Sigmoid colon (tissue), 7 donors: ENCODE measurements around the gene ZNF223. TPM values are rescaled to one million over a fixed set of nuclear protein-coding genes. Genes with fewer than 3 reads are reported as not detected.

Experiments
- DNase-seq: peaks from one replicate; pipeline ENCODE4 v3.0.0-alpha.2; 2019
- H3K27ac ChIP-seq, 4 donors: fragments of 200-600 bp; sonication (generic); one replicate each; pipeline ENCODE4 v1.5.1; 2016 to 2019; ENCODE audit warnings: mild to moderate bottlenecking in 1 of 4
- H3K27me3 ChIP-seq, 3 donors: fragments of 200-600 bp; sonication (generic); one replicate each; pipeline ENCODE4 v1.5.1; 2019; ENCODE audit warnings: mild to moderate bottlenecking in 1 of 3
- H3K36me3 ChIP-seq, 4 donors: fragments of 200-600 bp; sonication (generic); one replicate each; pipeline ENCODE4 v1.5.1; 2016 to 2019
- H3K4me1 ChIP-seq, 4 donors: fragments of 200-600 bp; sonication (generic); one replicate each; pipeline ENCODE4 v1.5.1; 2017 to 2019
- H3K4me3 ChIP-seq, 4 donors: fragments of 200-600 bp; sonication (generic); one replicate each; pipeline ENCODE4 v1.5.1; 2017 to 2019; ENCODE audit warnings: mild to moderate bottlenecking in 2 of 4, moderate library complexity in 1 of 4
- H3K9me3 ChIP-seq, 4 donors: fragments of 200-600 bp in 3 of 4; sonication (generic) in 3 of 4; one replicate each; pipeline versions ENCODE4 v1.5.1 to v1.6.1; 2013 to 2019
- EP300 ChIP-seq, 4 donors: sonication (generic); formaldehyde crosslinking; IDR thresholded peaks; one replicate each; pipeline ENCODE4 v1.6.1; 2017; ENCODE audit warnings: antibody characterized with exemption in 4 of 4
- POLR2A ChIP-seq, 2 donors: fragments of 450-650 bp; IDR thresholded peaks; one replicate each; pipeline ENCODE4 v1.6.1; 2016; ENCODE audit warnings: antibody characterized with exemption in 2 of 2, mild to moderate bottlenecking in 2 of 2, moderate library complexity in 2 of 2
- POLR2AphosphoS5 ChIP-seq, 4 donors: sonication (generic); formaldehyde crosslinking; IDR thresholded peaks; one replicate each; pipeline ENCODE4 v1.6.1; 2017; ENCODE audit warnings: antibody characterized with exemption in 4 of 4
- WGBS, 2 donors: extraction: QIAGEN DNeasy Blood & Tissue Kit; methylation state at CpG; one replicate each; pipeline ENCODE4 v1.1.7; 2013; 5-methylcytosine and 5-hydroxymethylcytosine counted together
- intact Hi-C: fragments of 100-400 bp; cut with DNase I; formaldehyde crosslinking; loops from one replicate; pipeline ENCODE4 v1.15.1; 2023
- polyA plus RNA-seq, 3 donors: library from polyadenylated mRNA; stranded (reverse); fragments of 200-250 nt; gene quantifications; one replicate each; pipeline ENCODE4 v1.2.3, GENCODE V29; 2013
- total RNA-seq, 4 donors: library from RNA; depleted of rRNA; stranded (reverse); fragments of >200 nt; gene quantifications; one replicate each; pipeline ENCODE4 v1.1.0, GENCODE V29; 2016
- TF ChIP-seq, protein P1 (sequence below), 4 experiments: fragments of 450-650 bp in 3 of 4; fragments of 200-600 bp in 1 of 4; IDR thresholded peaks; one replicate each; pipeline ENCODE4 v1.5.1; 2016 to 2019; ENCODE audit warnings: antibody characterized with exemption in 4 of 4, mild to moderate bottlenecking in 3 of 4, moderate library complexity in 2 of 4
- donor health status: healthy with polysubstance abuse.
- donor health status: Bipolar disorder and iron deficiency.
- donor health status: healthy.

Gene ZNF223
- total and polyA plus RNA-seq, 7 donors: 2.5 to 5.0 (median 3.7) TPM

DNA sequence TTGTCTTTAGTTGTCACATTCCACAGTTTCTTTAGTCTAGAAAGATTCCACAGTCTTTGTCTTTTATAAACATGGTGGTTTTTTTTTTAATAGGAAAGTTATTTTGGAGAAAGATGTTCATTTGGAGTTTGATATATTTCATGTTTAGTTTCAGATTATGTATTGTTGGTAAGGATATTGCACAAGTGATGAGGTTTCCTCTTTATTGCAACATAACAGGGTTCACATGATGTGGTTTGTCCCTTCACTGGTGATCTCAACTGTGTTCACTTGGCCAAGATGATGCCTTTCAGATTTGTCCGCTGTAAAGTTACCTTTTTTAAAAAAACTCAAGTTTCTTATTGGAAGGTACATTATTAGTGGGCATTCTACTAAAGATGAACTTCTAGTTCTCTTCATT is 45.9 kb upstream of the ZNF223 start:
- intact Hi-C loops: loop anchor here (5.0 kb wide), 1 partner anchor 211 kb away; no protein-coding TSS in a partner anchor
- TF ChIP-seq, protein P1, sequence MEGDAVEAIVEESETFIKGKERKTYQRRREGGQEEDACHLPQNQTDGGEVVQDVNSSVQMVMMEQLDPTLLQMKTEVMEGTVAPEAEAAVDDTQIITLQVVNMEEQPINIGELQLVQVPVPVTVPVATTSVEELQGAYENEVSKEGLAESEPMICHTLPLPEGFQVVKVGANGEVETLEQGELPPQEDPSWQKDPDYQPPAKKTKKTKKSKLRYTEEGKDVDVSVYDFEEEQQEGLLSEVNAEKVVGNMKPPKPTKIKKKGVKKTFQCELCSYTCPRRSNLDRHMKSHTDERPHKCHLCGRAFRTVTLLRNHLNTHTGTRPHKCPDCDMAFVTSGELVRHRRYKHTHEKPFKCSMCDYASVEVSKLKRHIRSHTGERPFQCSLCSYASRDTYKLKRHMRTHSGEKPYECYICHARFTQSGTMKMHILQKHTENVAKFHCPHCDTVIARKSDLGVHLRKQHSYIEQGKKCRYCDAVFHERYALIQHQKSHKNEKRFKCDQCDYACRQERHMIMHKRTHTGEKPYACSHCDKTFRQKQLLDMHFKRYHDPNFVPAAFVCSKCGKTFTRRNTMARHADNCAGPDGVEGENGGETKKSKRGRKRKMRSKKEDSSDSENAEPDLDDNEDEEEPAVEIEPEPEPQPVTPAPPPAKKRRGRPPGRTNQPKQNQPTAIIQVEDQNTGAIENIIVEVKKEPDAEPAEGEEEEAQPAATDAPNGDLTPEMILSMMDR (IDR thresholded peaks at IDR 0.05): no peak
- TF ChIP-seq POLR2A (IDR thresholded peaks at IDR 0.05): no peak
- TF ChIP-seq POLR2AphosphoS5 (IDR thresholded peaks at IDR 0.05): no peak
- no peak for TF ChIP-seq EP300 (IDR thresholded peaks at IDR 0.05)
- H3K36me3 ChIP-seq: peaks cover 36 to 47% (median 42%) of the 10 kb centered on the region in 4 donors
- H3K4me1 ChIP-seq: peaks cover 0 to 19% (median 12%) of the 10 kb centered on the region in 4 donors
- no peaks in the 10 kb centered on the region for H3K27me3 ChIP-seq
- WGBS, 2 donors: 85 to 97% methylated on average over 1 of the region's 1 CpG
- H3K9me3 ChIP-seq: peaks cover 14 to 41% (median 25%) of the 10 kb centered on the region in 4 donors
- no peak for DNase-seq
- H3K27ac ChIP-seq: no peak overlapping the region
- H3K4me3 ChIP-seq: no peak overlapping the region

DNA sequence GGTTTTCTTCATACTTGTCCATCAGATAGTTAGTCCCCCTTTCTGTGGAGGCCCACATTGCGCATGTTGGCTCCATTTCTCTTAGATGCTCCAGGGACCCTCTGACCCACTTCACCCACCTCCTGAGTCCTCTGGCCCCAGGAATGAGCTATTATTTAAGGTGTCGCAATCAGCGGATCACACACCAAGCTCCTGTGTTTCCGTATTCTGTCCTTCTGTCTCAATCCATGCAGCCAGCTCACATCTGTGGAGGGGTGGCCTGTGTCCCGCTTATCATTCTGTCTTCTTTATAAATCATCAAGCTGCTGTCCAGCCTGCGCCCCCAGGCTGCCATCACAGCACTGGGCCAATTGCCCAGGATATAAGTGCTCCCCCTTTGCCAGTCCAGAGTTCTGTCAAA is 44.4 kb upstream of the ZNF223 start:
- WGBS, 2 donors: 98 to 99% methylated on average over 6 of the region's 6 CpGs

DNA sequence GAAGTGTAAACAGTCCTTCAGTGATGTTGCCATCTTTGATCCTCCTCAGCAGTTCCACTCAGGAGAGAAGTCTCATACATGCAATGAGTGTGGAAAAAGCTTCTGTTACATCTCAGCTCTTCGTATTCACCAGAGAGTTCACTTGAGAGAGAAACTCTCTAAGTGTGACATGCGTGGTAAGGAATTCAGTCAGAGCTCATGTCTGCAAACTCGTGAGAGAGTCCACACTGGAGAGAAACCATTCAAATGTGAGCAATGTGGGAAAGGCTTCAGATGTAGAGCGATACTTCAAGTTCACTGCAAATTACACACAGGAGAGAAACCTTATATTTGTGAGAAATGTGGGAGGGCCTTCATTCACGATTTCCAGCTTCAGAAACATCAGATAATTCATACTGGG is 41.4 kb upstream of the ZNF223 start:
- DNase-seq: no peak
- no peak for TF ChIP-seq EP300 (IDR thresholded peaks at IDR 0.05)
- no peak for TF ChIP-seq POLR2AphosphoS5 (IDR thresholded peaks at IDR 0.05)
- TF ChIP-seq, protein P1 (IDR thresholded peaks at IDR 0.05): no peak
- no peak for TF ChIP-seq POLR2A (IDR thresholded peaks at IDR 0.05)
- intact Hi-C loops: no loop called here
- Histone ChIP-seq H3K9me3 (peaks cover 19 to 64% (median 45%) of the 10 kb centered on the region in 4 donors), H3K27me3 (no peaks in the 10 kb centered on the region), H3K4me3 (no peak overlapping the region), H3K27ac (no peak overlapping the region), H3K36me3 (peaks cover 39 to 68% (median 58%) of the 10 kb centered on the region in 4 donors), H3K4me1 (no peaks in the 10 kb centered on the region)
- WGBS, 2 donors: 95 to 96% methylated on average over 5 of the region's 5 CpGs

More for the DNA sequence above, 44.4 kb upstream of the ZNF223 start:
- no peaks in the 10 kb centered on the region for H3K27me3 ChIP-seq
- TF ChIP-seq POLR2AphosphoS5 (IDR thresholded peaks at IDR 0.05): no peak
- no peak for TF ChIP-seq EP300 (IDR thresholded peaks at IDR 0.05)
- TF ChIP-seq, protein P1 (IDR thresholded peaks at IDR 0.05): no peak
- no peak for TF ChIP-seq POLR2A (IDR thresholded peaks at IDR 0.05)
- H3K27ac ChIP-seq: no peak overlapping the region
- intact Hi-C loops: loop anchor here (5.0 kb wide), 1 partner anchor 210 kb away; no protein-coding TSS in a partner anchor
- peaks cover 39 to 62% (median 56%) of the 10 kb centered on the region in 4 donors for H3K36me3 ChIP-seq
- no peak for DNase-seq
- peaks cover 14 to 50% (median 38%) of the 10 kb centered on the region in 4 donors for H3K9me3 ChIP-seq
- no peak overlapping the region for H3K4me3 ChIP-seq
- peaks cover 0 to 12% (median 10%) of the 10 kb centered on the region in 4 donors for H3K4me1 ChIP-seq

DNA sequence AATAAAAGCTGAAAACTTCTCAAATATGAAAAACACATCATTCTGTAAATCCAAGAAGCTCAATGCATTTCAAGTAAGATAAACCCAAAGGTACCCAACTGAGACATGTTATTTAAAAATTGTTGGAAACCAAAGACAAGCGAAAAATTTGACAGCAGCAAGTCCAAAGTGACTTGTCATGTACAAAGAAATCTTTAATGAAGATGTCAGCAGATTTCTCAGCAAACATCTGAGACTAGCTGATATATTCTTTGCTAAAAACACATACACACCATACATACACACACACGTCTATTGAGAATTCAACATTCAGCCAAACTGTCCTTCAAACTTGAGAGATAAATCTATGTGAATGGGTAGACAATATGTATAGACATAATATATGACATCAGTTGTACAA is 32.3 kb upstream of the ZNF223 start:
- WGBS, 2 donors: 40 to 59% methylated on average over 2 of the region's 2 CpGs
- intact Hi-C loops: no loop called here
- no peak overlapping the region for H3K4me3 ChIP-seq
- H3K27me3 ChIP-seq: no peaks in the 10 kb centered on the region
- H3K27ac ChIP-seq: no peak overlapping the region
- no peak for TF ChIP-seq POLR2AphosphoS5 (IDR thresholded peaks at IDR 0.05)
- TF ChIP-seq, protein P1 (IDR thresholded peaks at IDR 0.05): no peak
- TF ChIP-seq EP300 (IDR thresholded peaks at IDR 0.05): no peak
- TF ChIP-seq POLR2A (IDR thresholded peaks at IDR 0.05): no peak
- H3K9me3 ChIP-seq: peaks cover 0 to 17% (median under 1%) of the 10 kb centered on the region in 4 donors
- no peak for DNase-seq
- H3K4me1 ChIP-seq: no peaks in the 10 kb centered on the region
- H3K36me3 ChIP-seq: no peaks in the 10 kb centered on the region

DNA sequence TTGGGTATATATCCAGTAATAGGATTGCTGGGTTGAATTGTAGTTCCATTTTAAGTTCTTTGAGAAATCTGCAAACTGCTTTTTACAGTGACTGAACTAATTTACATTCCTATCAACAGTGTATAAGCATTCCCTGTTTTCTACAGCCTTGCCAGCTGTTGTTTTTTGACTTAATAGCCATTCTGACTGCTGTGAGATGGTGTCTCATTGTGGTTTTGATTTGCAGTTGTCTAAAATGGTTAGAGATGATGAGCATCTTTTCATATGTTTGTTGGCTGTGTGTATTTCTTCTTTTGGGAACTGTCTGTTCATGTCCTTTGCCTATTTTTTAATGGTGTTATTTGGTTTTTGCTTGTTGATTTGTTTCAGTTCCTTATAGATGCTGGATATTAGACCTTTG is 30.6 kb upstream of the ZNF223 start:
- Histone ChIP-seq H3K27me3 (no peaks in the 10 kb centered on the region), H3K4me1 (peaks cover 0 to 10% (median 6%) of the 10 kb centered on the region in 4 donors), H3K4me3 (no peak overlapping the region), H3K9me3 (peaks cover 0 to 9% (median 0%) of the 10 kb centered on the region in 4 donors), H3K27ac (no peak overlapping the region), H3K36me3 (no peaks in the 10 kb centered on the region)
- no peak for DNase-seq
- intact Hi-C loops: no loop called here
- TF ChIP-seq POLR2AphosphoS5 (IDR thresholded peaks at IDR 0.05) (no peak), EP300 (IDR thresholded peaks at IDR 0.05) (no peak), POLR2A (IDR thresholded peaks at IDR 0.05) (no peak)
- TF ChIP-seq, protein P1 (IDR thresholded peaks at IDR 0.05): no peak
